Measurements from ENCODE around the gene PRAMEF1. TPM values are rescaled to one million over a fixed set of nuclear protein-coding genes. Genes with fewer than 3 reads are reported as not detected.
"Not testable (repeated sequence)": the region's sequence is repeated elsewhere in the genome, so short reads cannot be mapped to it uniquely, and the experiment has no call there.

The PRAMEF1 gene
- total RNA-seq, result not detected in 2 replicates
- long read RNA-seq, result 0 reads

- not testable (repeated sequence) for H3K27ac Mint-ChIP-seq; H3K4me1 Mint-ChIP-seq (ENCODE audit: low read depth); H3K9me3 Mint-ChIP-seq (ENCODE audit: low read depth); H3K4me3 Mint-ChIP-seq (ENCODE audit: low read depth); H3K36me3 Mint-ChIP-seq (ENCODE audit: insufficient read depth); DNase-seq (ENCODE audit: low spot score, unreplicated experiment); H3K27me3 Mint-ChIP-seq
Measured at GRCh38 chr1:12791097-12791496, at the start of gene PRAMEF1. PRAMEF1 (plus strand) TSS chr1:12791397; CDS start chr1:12793228, 1,831 bp downstream.

GRCh38 chr1:12741946-12742345, 49.3 kb upstream of the PRAMEF1 start:
- no peak for DNase-seq (ENCODE audit: low spot score, unreplicated experiment)
- TF ChIP-seq CTCF (IDR thresholded peaks at IDR 0.05; ENCODE audit: unreplicated experiment), result no peak
- no peak overlapping the region for H3K4me3 Mint-ChIP-seq (ENCODE audit: low read depth)
- H3K4me1 Mint-ChIP-seq (ENCODE audit: low read depth), result peaks cover 15% of the 10 kb centered on the region
- H3K36me3 Mint-ChIP-seq (ENCODE audit: insufficient read depth), result no peaks in the 10 kb centered on the region
- H3K27me3 Mint-ChIP-seq, result peaks cover 6% of the 10 kb centered on the region
- no peak overlapping the region for H3K27ac Mint-ChIP-seq
- peaks cover 2% of the 10 kb centered on the region for H3K9me3 Mint-ChIP-seq (ENCODE audit: low read depth)

- Mint-ChIP-seq H3K4me1 (ENCODE audit: low read depth) (peaks cover 15% of the 10 kb centered on the region), H3K27ac (no peak overlapping the region), H3K4me3 (ENCODE audit: low read depth) (no peak overlapping the region), H3K36me3 (ENCODE audit: insufficient read depth) (peaks cover 2% of the 10 kb centered on the region), H3K9me3 (ENCODE audit: low read depth) (peaks cover 20% of the 10 kb centered on the region), H3K27me3 (no peaks in the 10 kb centered on the region)
- no peak for DNase-seq (ENCODE audit: low spot score, unreplicated experiment)
- no peak for TF ChIP-seq CTCF (IDR thresholded peaks at IDR 0.05; ENCODE audit: unreplicated experiment)
Measured at GRCh38 chr1:12745126-12745991, 45.8 kb upstream of the PRAMEF1 start.

- H3K36me3 Mint-ChIP-seq (ENCODE audit: insufficient read depth), result peaks cover 2% of the 10 kb centered on the region
- TF ChIP-seq CTCF (IDR thresholded peaks at IDR 0.05; ENCODE audit: unreplicated experiment), result no peak
- no peaks in the 10 kb centered on the region for H3K27me3 Mint-ChIP-seq
- H3K9me3 Mint-ChIP-seq (ENCODE audit: low read depth), result peaks cover 26% of the 10 kb centered on the region
- H3K4me3 Mint-ChIP-seq (ENCODE audit: low read depth), result peak within 1 kb of the TSS; percentile 37
- no peak for DNase-seq (ENCODE audit: low spot score, unreplicated experiment)
- peak within 1 kb of the TSS; percentile 8 for H3K27ac Mint-ChIP-seq
- peaks cover 17% of the 10 kb centered on the region for H3K4me1 Mint-ChIP-seq (ENCODE audit: low read depth)
Measured at GRCh38 chr1:12745992-12746323, 45.2 kb upstream of the PRAMEF1 start, which contains the start of gene CFAP107. CFAP107 (plus strand) TSS chr1:12746200; CDS start chr1:12746431, 231 bp downstream.

- H3K4me3 Mint-ChIP-seq (ENCODE audit: low read depth), result no peak overlapping the region
- TF ChIP-seq CTCF (IDR thresholded peaks at IDR 0.05; ENCODE audit: unreplicated experiment), result no peak
- H3K27me3 Mint-ChIP-seq, result no peaks in the 10 kb centered on the region
- no peak overlapping the region for H3K27ac Mint-ChIP-seq
- no peak for DNase-seq (ENCODE audit: low spot score, unreplicated experiment)
- peaks cover 18% of the 10 kb centered on the region for H3K4me1 Mint-ChIP-seq (ENCODE audit: low read depth)
- H3K9me3 Mint-ChIP-seq (ENCODE audit: low read depth), result peaks cover 28% of the 10 kb centered on the region
- peaks cover 2% of the 10 kb centered on the region for H3K36me3 Mint-ChIP-seq (ENCODE audit: insufficient read depth)
Measured at GRCh38 chr1:12748778-12749355, 42.3 kb upstream of the PRAMEF1 start.

All from progenitor cell of endocrine pancreas (in vitro differentiated cells).